ENCODE measurements around the gene ADIPOQ.

- no peak for TF ChIP-seq CHD1 (IDR thresholded peaks at IDR 0.05; ENCODE audit: low read depth, low read length)
- TF ChIP-seq CEBPB (IDR thresholded peaks at IDR 0.05; ENCODE audit: low read depth, low read length): no peak
- TF ChIP-seq RFX5 (IDR thresholded peaks at IDR 0.05; ENCODE audit: low read depth, low read length): no peak
- TF ChIP-seq, protein P1, sequence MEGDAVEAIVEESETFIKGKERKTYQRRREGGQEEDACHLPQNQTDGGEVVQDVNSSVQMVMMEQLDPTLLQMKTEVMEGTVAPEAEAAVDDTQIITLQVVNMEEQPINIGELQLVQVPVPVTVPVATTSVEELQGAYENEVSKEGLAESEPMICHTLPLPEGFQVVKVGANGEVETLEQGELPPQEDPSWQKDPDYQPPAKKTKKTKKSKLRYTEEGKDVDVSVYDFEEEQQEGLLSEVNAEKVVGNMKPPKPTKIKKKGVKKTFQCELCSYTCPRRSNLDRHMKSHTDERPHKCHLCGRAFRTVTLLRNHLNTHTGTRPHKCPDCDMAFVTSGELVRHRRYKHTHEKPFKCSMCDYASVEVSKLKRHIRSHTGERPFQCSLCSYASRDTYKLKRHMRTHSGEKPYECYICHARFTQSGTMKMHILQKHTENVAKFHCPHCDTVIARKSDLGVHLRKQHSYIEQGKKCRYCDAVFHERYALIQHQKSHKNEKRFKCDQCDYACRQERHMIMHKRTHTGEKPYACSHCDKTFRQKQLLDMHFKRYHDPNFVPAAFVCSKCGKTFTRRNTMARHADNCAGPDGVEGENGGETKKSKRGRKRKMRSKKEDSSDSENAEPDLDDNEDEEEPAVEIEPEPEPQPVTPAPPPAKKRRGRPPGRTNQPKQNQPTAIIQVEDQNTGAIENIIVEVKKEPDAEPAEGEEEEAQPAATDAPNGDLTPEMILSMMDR (conservative IDR thresholded peaks at IDR 0.05; ENCODE audit: low read depth, low read length): no peak
- TF ChIP-seq RCOR1 (IDR thresholded peaks at IDR 0.05; ENCODE audit: insufficient replicate concordance, low read length): no peak
- TF ChIP-seq POLR2A (IDR thresholded peaks at IDR 0.05; ENCODE audit: low read depth, low read length): no peak
- TF ChIP-seq NFE2L2 (IDR thresholded peaks at IDR 0.05; ENCODE audit: low read depth, low read length): no peak
These were observed 54.4 kb downstream of the ADIPOQ start for GRCh38 chr3:186896875-186897274.
